Measurements from ENCODE around the gene SIRPB1. TPM values are rescaled to one million over a fixed set of nuclear protein-coding genes. Genes with fewer than 3 reads are reported as not detected.

SIRPB1 gene
- total RNA-seq, 4 donors from 2014 or later: 4.2 to 48.3 (median 6.2) TPM; not detected in 1

GRCh38 chr20:1661542-1662299 lies 41.9 kb upstream of the SIRPB1 start:
- TF ChIP-seq CTCF (IDR thresholded peaks at IDR 0.05; ENCODE audit: low read depth): no peak

- no peak for TF ChIP-seq CTCF (IDR thresholded peaks at IDR 0.05; ENCODE audit: low read depth)
These were observed 40.4 kb upstream of the SIRPB1 start for GRCh38 chr20:1660246-1660645.

- no peak for TF ChIP-seq CTCF (IDR thresholded peaks at IDR 0.05; ENCODE audit: low read depth)
These were observed 37.9 kb upstream of the SIRPB1 start, which contains the start of gene SIRPG for GRCh38 chr20:1657556-1658334. TSS of gene SIRPG (minus strand) at chr20:1657779. CDS start at chr20:1657714, 65 bp downstream.

GRCh38 chr20:1656844-1657243 lies 37.0 kb upstream of the SIRPB1 start:
- TF ChIP-seq CTCF (IDR thresholded peaks at IDR 0.05; ENCODE audit: low read depth): no peak

- no peak for TF ChIP-seq CTCF (IDR thresholded peaks at IDR 0.05; ENCODE audit: low read depth)
These were observed 35.2 kb upstream of the SIRPB1 start for GRCh38 chr20:1654996-1655395.

- no peak for TF ChIP-seq CTCF (IDR thresholded peaks at IDR 0.05; ENCODE audit: low read depth)
These were observed 33.2 kb upstream of the SIRPB1 start for GRCh38 chr20:1652960-1653359.

GRCh38 chr20:1652104-1652503 lies 32.3 kb upstream of the SIRPB1 start:
- no peak for TF ChIP-seq CTCF (IDR thresholded peaks at IDR 0.05; ENCODE audit: low read depth)
